ENCODE results near the gene CTNND2.
"Not testable (repeated sequence)": the region's sequence is repeated elsewhere in the genome, so short reads cannot be mapped to it uniquely, and the experiment has no call there.

CTNND2 gene

DNA sequence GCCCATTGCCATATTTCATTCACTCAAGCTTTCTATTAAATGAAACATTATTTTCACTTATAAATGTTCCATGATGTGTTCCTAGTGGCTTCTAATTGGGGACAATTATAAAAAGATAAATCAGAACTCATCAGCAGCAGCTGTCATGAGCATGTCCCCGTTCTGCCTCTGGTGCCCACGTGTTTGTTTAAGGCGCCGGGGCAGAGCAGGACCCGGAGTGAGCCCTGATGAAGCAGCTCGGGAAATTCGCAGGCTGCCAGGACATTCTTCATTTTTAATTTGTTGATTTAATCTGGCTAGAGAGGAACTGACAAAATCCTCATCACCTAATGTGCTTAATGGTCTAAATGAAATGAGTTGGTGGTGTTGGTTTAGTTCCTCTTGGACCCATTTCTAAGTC is 475.0 kb downstream of the CTNND2 start:
- DNase-seq = no peak

DNA sequence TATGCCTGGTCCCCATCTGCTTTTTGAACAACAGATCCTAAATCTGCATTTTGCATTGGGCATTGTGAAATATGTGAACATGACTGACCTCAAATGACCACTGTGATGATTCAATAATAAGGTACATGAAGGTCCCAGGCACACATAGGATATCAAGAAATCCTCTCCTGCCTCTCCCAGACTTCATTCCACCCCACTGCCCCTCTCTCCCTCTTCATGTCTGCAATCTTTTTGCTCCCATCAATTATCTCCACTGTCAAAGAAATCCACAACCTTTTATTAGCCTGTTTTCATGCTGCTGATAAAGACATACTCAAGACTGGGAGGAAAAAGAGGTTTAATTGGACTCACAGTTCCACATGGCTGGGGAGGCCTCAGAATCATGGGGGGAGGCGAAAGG is 476.7 kb downstream of the CTNND2 start:
- DNase-seq = no peak

DNA sequence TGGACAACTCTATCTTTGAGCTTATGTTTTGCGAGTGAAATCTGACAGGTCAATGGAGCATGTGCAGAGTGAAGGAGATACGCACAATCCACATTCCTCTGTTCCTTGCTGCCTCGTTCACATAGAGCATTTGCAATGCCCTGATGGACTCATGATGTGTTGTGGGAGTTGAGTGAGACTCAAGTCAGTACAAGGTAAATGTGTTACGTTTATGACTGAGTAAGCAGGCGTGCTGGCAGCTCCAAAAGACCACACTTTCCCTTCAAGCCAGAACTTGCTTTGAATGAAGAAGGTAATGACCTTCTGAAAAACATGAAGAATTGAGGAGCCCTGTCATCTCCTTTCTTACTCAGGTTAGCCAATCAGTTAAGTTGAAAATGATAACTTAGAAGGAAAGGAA is 477.8 kb downstream of the CTNND2 start:
- DNase-seq = no peak

DNA sequence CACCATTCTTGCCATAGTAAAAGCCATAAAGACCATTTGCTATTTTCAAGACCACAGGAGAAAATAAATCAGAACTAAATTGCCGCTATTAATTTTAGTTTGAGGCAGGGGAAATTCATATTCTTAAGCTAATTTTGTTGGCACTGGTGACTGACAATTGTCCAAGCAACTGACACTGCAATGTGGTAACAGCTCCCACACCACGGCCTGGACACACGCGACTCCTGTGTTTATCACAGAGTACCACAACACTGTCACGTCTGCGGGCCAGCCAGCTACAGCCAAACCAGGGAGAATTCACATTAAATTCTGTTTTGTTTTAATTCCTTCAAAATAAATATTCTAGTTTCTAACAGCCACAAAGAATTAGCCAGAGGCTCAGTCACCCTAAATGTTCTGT is 481.9 kb downstream of the CTNND2 start:
- no peak for DNase-seq

DNA sequence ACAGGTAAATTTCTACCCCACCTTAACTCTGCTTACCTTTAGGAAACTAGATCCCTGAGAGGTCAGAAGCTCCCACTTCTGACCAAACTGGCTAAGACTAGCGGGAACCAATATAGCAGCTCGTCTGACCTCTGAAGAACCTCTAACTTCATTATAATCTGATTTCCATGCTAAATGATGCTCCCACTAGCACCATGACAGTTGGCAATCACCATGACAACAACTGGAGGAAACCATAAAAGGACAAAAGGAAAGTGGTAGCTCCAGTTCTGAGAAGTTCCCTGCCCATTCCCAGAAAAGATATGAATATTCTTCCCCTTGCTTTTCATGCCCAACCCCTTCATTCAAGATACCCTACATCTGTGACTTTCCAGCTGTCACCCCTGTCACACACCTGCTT is 483.3 kb downstream of the CTNND2 start:
- DNase-seq = no peak

DNA sequence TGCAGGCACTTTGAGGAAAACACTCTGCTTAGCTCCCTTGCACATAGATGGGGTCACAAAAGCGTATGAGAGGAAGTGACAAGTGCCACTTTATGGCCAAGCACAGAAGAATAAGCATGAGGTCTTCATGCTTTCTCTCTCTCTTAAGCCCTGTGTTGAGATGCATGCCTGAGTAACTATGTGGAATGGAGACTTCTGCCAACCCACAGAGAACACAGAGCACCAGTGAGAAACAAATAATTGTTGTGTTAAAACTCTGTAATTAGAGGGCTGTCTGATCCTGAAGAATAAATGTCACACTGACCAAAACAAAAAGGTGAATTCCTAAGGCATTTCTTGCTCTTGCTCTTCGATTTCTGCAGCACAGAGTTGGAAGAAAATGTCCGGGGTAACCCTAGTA is 488.5 kb downstream of the CTNND2 start:
- no peak for DNase-seq

DNA sequence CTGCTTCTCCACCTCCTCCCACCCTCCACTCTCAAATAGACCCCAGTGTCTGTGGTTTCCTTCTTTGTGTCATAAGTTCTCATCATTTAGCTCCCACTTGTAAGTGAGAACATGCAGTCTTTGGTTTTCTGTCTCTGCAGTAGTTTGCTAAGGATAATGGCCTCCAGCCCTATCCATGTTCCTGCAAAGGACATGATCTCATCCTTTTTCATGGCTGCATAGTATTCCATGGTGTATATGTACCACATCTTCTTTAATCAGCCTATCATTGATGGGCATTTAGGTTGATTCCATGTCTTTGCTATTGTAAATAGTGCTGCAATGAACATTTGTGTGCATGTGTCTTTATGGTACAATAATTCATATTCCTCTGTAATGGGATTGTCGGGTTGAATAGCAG is 489.5 kb downstream of the CTNND2 start:
- not testable (repeated sequence) for DNase-seq

DNA sequence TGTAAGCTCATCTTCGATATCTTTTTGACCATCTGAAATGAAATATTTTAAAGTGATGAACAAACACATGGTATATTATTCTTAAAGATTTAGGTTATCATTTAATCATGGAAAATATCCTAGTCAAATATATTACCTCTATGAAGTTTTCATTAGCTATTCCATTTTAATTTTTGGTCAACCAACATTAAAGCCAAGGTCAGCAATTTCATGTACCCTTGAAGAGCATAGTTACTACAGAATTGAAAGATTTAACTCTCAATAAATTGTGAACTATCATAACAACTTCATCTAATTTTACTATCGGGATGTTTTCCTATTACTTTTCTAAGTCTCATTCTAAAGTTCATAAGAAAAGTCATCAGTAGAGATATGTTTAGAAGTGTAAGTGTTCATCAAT is 492.6 kb downstream of the CTNND2 start:
- no peak for DNase-seq

DNA sequence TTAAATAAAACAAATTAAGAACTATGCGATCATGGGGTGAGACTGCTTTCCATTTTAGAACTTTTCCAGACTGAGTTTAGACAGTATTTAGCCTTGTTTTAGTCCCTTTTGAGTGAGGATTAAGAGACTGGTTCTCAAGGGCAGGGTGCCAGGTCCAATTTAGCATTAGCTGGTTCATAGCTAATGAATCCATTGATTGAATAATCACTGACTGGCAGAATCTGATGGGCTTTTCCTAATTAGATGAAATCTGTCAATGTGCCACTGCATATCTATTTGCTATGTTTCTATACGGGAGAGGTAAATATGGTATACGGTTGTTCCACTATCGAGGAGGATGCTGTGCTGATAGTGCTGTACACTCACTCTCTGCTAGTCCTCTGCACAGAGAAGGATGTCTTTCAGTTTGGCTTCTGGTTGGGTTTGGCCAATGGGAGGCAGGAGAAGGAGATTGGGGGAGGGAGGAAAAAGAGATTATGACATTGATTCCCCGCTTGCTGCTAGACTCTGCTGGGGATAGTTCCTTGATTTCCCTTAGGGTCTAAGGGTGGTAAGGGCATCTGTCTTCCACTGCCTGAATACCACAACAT is 496.6 kb downstream of the CTNND2 start:
- DNase-seq = no peak

DNA sequence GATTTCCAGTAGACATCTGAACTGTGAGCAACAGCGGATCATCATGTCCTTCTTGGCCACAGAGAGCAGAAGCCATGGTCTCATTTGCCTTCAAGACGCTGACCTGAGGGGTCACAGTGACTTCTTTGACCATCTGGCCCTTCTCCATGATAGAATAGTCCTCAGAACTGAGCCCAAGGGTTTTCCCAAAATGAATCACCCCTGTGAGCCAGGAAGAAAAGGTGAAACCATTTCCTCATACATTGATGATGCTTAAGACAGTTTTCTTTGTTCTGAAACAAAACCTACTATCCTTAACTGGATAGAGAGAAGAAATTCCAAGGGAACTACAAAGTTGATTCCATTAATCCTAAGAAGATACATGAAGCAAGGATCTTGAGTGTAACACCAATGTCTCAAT is 503.9 kb downstream of the CTNND2 start:
- DNase-seq = no peak

DNA sequence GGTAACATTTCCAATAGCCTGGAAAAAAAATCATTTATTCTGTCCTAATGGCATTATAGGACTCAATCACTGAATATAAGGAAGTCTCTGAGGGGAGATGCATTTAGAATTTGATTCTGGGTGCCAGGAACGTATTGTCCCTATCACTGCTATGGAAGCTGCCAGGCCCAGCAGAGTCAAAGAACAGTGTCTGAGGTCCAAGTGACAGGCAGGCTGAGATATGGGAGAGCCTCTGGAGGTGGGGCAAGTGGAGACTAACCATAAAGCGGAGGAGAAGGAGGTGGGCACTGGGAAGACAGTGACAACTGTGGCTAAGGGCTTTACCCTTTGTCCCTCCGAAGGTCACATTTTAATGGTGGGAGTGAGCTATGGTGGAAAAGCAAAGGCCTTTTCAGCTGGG is 505.5 kb downstream of the CTNND2 start:
- no peak for DNase-seq

DNA sequence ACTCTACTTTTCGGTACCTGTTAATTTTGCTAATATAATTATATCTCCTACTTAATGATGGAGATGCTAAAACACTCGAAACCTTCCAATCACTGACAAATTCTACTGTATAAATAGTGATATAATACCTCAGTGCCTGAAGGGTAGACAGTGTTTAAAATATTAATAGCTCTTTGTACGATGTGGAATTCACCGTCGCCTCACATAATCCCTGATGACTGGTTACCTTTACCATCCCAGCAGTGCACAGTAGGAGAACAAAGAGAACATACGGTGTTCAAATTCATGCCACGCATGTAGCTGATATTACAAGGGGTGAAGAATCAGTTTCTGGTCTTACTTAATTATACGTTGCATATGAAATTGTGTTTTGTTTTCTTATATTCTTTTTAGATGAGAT is 506.7 kb downstream of the CTNND2 start:
- DNase-seq = no peak

DNA sequence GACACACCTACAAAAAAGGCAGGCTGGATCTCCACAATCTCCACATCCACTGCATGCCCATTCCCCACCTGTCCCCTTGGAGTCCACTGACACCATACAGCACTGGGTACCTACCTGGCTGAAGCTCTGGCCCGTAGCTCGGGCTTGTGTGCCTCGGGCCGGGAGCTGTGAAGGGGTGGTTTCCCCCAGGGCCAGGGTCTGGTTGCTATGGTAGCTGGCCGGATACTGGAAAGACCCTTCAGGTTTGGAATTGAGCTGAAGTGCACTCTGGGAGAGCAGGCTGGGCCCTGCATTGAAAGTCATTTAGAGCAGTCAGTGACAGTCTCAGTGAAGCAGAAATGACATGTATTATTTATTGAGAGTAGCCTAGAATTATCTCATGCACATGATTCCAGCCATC is 507.3 kb downstream of the CTNND2 start:
- DNase-seq = no peak

DNA sequence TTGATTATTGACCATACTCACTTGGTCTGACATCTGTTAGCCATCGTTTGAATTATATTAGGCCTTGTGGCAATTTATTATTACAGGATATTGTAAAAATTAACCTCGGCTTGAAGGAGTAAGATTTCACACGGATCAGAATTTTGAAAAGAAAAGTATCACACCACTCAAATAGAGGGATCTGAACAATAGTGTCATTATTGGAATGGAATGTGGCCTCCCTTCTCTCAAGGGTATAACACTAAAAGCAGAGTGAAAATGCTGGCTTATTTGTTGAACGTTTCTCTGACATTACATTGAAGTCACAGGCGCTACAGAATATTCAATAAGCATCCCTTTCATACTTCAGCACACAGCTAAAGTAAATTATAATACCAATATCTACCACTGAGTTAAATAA is 509.3 kb downstream of the CTNND2 start:
- no peak for DNase-seq

DNA sequence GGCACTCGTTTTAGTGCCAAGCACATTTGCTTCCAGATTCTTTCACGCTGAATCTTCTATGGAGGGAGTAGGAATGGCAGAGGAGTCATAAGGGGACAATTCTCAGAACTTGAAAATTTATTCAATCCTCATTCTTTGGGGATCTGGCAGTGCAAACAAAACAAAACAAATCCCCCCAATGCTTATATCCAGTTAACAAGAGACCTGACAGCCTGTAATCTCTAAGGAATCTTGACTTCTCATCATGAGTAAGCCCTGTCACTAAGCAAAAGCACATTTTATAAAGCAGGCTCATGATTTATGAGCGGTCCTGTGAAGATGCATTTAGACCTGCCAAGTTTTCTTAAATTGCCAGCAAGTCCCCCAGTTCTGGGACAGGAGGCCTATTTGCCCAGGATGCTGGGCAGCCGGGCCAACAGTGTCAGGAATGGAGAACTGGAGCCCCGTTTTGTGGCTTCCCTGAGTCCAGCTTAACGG is 513.9 kb downstream of the CTNND2 start:
- DNase-seq = no peak

DNA sequence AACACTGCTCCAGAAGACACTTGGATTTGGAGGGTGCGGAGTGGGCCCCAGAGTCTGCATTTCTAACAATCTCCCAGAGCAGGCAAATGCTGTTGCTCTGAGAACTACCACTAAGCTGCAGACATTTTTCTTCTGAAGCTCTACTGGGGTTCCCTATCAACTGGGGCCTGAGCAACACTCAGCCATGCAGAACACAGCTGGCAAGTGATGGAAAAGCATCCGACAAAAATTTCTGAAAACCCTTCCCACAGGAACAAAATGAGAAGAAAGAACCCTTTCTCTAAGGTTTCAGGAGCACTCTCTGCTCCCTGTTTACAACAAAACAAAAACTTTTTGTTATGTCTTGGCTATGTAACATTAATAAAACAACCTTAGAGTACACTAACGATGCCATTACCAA is 516.9 kb downstream of the CTNND2 start:
- DNase-seq = no peak

DNA sequence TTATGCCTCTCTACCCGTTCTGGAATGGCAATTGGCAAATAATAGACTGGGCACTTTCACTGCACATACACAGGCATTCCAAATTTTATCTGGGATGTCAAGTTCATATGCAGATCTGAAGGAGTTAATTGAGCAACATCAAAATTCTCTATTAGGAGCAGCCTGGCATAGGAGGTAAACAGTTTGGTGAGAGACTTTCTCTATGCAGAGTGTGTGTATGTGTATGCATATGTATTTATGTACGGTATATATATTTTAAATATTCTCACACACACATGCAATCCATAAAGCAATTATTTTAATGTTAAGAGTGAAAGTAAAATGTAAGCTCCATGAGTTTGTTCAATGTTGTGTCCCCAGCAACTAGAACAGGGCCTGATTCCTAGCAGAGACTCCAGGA is 517.8 kb downstream of the CTNND2 start:
- DNase-seq = no peak

DNA sequence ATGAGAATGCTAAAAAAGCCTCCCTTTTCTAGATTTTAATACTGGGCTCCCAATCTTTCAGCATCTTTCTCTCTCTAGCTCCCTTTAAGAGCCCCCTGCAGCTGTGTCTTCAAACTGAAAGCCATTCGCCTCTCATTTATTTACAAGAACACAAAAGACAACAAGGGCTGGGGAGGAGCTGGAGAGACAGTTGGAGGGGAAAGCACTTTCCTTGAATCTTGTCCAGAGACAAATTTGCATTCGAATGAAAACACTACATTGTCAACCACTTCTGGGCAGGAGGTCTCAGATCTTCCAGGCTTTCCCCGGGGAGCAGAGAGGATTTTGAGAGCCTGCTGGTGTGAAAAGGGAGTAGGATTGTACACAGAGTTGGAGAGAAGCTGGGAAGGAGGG is 518.3 kb downstream of the CTNND2 start:
- DNase-seq = no peak

DNA sequence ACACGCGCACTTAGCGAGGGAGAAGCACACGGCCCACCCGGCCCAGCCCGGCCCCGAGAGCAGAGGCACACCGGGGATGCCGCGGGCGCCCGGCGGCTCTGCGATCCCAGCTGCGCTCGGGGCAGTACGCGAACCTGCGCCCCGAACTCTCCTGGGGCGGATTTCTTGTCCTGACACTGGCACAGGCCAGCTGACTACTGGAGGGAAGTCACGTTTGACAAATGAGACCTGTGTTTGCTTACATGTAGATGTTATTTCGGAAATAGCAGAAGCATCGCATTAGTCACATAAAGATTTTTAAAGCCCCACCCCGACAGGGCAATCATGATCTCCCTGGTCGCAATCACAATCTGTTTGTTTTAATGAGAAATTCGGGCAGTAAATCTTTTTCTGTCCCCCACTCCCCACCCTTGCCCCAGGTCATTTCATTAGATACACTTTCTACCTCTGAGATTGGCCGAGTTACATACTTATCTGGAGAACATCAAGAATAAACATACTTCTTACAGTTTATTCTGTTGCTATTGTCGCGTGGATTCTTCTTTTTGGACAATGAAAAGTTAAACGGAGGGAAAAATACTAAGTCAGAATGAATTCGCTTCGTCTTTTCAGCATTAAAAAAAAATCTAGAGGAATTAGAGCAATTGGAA is 518.9 kb downstream of the CTNND2 start:
- DNase-seq = no peak

DNA sequence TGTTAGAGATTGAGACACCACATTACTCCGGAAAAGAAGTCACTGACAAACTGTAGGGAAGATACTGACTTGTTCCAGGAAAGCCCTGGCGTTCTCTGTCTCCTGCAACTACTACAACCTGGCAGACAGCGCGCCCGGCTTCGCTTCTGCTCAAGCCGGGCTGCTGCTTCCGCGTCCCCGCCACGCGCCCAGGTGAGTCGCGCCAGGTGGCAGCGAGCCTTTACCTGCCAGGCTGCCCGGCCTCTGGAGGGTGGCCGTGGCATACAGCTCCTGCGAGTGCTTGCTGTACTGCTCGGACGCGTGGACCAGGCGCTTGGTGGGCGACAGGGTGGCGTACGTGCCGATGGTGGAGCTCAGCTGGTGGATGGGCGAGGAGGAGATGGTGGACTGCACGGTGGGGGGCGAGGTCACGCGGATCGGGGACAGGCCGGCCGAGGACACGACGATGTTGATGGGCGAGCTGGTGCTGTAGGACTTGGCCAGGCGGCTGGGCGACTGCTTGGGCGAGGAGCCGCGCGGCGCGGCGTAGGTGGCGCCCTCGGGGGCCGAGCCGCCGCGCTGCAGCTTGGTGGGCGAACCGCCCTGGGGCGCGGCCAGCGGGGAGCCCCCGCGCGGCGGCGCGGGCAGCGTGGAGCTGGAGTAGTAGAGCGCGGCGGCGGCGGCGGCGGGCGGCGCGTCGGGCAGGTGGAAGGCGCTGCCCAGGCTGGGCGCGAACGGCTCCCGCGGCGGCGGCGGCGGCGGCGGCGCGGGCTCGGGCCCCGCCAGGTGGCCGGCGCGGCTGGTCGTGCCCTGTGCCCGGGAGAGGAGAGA is 519.6 kb downstream of the CTNND2 start:
- DNase-seq = no peak

DNA sequence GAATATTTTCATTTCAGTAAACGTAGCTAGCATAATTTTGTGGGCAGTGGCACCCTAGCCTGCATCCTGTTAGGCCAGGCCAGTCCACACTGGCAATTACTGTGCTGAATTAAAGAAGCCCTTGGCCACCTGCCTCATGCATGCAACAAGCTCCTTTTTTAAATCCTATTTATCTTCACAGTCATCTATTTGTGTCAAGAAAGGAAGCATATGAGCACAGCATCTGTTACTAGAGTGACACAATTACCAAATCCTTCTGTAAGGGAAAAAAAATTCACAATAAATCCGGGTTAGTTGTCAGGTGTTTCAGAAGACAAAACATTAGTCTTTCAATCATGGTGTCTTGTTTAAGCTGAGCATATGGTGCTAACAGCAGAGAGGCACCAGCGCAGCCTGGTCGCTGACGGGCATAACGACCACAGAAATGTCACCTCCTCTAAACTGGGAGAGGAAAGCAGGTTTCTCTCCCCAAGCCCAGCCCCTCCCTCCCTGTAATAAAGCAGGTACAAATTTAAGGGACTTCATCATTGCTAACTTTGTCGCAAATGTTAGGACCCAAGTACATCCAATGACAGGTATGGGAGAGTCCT is 520.6 kb downstream of the CTNND2 start:
- no peak for DNase-seq

DNA sequence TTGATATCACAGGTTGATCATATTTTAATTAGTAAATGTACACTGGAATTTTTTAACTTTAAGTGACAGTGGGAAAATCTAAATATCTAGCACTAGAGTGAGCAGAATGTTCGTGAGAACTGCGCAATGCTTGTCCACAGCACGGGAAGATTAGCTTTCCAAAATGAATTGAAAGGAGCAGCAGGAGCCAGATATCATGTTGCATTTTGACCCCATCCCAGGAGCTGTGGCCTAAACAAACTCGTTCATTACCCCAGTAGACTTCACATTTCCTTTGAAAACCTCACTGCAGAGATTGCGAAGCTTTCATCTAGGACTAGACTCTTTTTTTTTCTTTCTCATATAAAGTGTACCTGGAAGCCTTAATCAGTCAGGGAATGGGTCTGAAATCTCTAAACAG is 525.8 kb downstream of the CTNND2 start:
- DNase-seq = no peak

DNA sequence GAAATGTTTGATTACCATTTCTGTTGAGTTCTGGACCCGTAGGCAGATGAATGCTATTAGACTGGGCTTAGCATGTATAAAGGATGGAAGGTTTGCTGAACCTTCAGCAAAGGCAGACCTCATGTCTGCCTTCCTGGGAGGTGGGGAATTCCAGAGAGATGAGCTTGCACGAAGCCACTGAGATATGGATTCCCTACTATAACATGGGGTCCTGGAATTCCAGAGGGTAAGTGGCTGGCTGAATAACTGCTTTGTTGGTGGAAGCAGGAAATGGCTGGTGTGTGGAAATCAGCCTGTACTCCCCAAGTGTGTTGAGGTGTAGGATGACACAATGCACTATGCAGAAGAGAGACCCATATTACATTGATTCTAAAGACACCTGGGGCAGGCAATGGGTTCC is 526.4 kb downstream of the CTNND2 start:
- no peak for DNase-seq

DNA sequence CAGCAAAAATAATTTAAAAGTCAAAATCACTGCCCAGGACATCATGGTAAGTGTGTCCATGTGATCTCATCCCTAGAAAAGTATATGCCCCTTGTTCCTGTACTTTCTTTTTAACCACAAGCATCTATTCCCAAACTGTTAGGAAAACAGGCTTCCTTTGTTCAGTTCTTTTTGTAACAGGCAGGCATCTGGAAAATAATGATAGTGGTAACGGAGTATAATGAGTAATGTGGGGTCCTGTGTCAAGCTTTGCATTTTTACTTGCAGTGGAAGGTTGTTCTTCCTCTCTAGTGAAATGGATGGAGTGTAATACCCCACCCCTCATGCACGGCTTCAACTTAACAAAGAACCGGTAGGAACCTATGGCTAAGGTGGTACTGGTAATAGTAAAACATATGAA is 532.1 kb downstream of the CTNND2 start:
- no peak for DNase-seq
